ENCODE data around the gene NOTCH1. TPM values are rescaled to one million over a fixed set of nuclear protein-coding genes. Genes with fewer than 3 reads are reported as not detected.
A peak's percentile ranks its signal among the peaks of the same experiment; 100 is the strongest.

Gene NOTCH1
- 25.8 and 28.5 TPM in 2 replicates for total RNA-seq (2014; rRNA removed; shearing (Covaris generic))

GRCh38 chr9:136545965-136546696 lies at the start of gene NOTCH1:
Gene NOTCH1 (minus strand): TSS chr9:136546048. CDS start chr9:136545786, 262 bp downstream.
- Histone ChIP-seq H3K27ac (peak within 1 kb of the TSS; percentile 37), H3K4me1 (peaks cover 20% of the 10 kb centered on the region; the same call in 1 of the 2 replicates), H3K4me3 (peak within 1 kb of the TSS; percentile 81), H3K36me3 (peaks cover 4% of the 10 kb centered on the region; the same call in 1 of the 2 replicates), H3K27me3 (peaks cover 42% of the 10 kb centered on the region), H3K9me3 (replicated peaks) (no peaks in the 10 kb centered on the region)
- DNase-seq: peak; percentile 84 to 88

- H3K4me3 ChIP-seq: no peak overlapping the region
- H3K27ac ChIP-seq: no peak overlapping the region
- peaks cover 35% of the 10 kb centered on the region for H3K4me1 ChIP-seq
- no peak for DNase-seq
- no peaks in the 10 kb centered on the region for H3K36me3 ChIP-seq
- H3K27me3 ChIP-seq: peaks cover 42% of the 10 kb centered on the region
- no peaks in the 10 kb centered on the region for H3K9me3 ChIP-seq (replicated peaks)
Observed at GRCh38 chr9:136594492-136594891, 48.6 kb upstream of the NOTCH1 start.

GRCh38 chr9:136593581-136593980 lies 47.7 kb upstream of the NOTCH1 start:
- H3K9me3 ChIP-seq (replicated peaks): no peaks in the 10 kb centered on the region
- no peak overlapping the region for H3K27ac ChIP-seq
- peaks cover 38% of the 10 kb centered on the region for H3K27me3 ChIP-seq
- DNase-seq: no peak
- no peak overlapping the region for H3K4me3 ChIP-seq
- H3K36me3 ChIP-seq: no peaks in the 10 kb centered on the region
- H3K4me1 ChIP-seq: peaks cover 34% of the 10 kb centered on the region

GRCh38 chr9:136592666-136593065 lies 46.8 kb upstream of the NOTCH1 start:
- no peak for DNase-seq
- Histone ChIP-seq H3K27me3 (peaks cover 38% of the 10 kb centered on the region), H3K4me3 (no peak overlapping the region), H3K4me1 (peaks cover 41% of the 10 kb centered on the region), H3K27ac (no peak overlapping the region), H3K9me3 (replicated peaks) (no peaks in the 10 kb centered on the region), H3K36me3 (no peaks in the 10 kb centered on the region)

- DNase-seq: peak in 1 of 2 experiments; percentile 48
- no peak overlapping the region for H3K4me3 ChIP-seq
- no peak overlapping the region for H3K27ac ChIP-seq
- no peaks in the 10 kb centered on the region for H3K36me3 ChIP-seq
- H3K27me3 ChIP-seq: peaks cover 36% of the 10 kb centered on the region
- H3K9me3 ChIP-seq (replicated peaks): no peaks in the 10 kb centered on the region
- H3K4me1 ChIP-seq: peaks cover 36% of the 10 kb centered on the region
Observed at GRCh38 chr9:136590821-136591752, 45.2 kb upstream of the NOTCH1 start.

GRCh38 chr9:136589766-136590763 lies 44.2 kb upstream of the NOTCH1 start:
- Histone ChIP-seq H3K27me3 (peaks cover 37% of the 10 kb centered on the region), H3K4me3 (no peak overlapping the region), H3K36me3 (no peaks in the 10 kb centered on the region), H3K27ac (no peak overlapping the region), H3K4me1 (peaks cover 36% of the 10 kb centered on the region), H3K9me3 (replicated peaks) (no peaks in the 10 kb centered on the region)
- no peak for DNase-seq

- peak in 1 of 2 experiments; percentile 59 for DNase-seq
- no peak overlapping the region for H3K27ac ChIP-seq
- H3K27me3 ChIP-seq: peaks cover 39% of the 10 kb centered on the region
- H3K9me3 ChIP-seq (replicated peaks): no peaks in the 10 kb centered on the region
- H3K4me3 ChIP-seq: no peak overlapping the region
- H3K4me1 ChIP-seq: peaks cover 36% of the 10 kb centered on the region
- H3K36me3 ChIP-seq: no peaks in the 10 kb centered on the region
Observed at GRCh38 chr9:136588663-136589464, 43.0 kb upstream of the NOTCH1 start.

GRCh38 chr9:136587944-136588662 lies 42.3 kb upstream of the NOTCH1 start:
- H3K4me1 ChIP-seq: peaks cover 36% of the 10 kb centered on the region
- H3K36me3 ChIP-seq: no peaks in the 10 kb centered on the region
- H3K4me3 ChIP-seq: no peak overlapping the region
- DNase-seq: no peak
- H3K9me3 ChIP-seq (replicated peaks): no peaks in the 10 kb centered on the region
- no peak overlapping the region for H3K27ac ChIP-seq
- H3K27me3 ChIP-seq: peaks cover 38% of the 10 kb centered on the region

- Histone ChIP-seq H3K27ac (no peak overlapping the region), H3K27me3 (peaks cover 38% of the 10 kb centered on the region), H3K4me1 (peaks cover 36% of the 10 kb centered on the region), H3K9me3 (replicated peaks) (no peaks in the 10 kb centered on the region), H3K4me3 (0 out of 2 replicates have a peak overlapping the region, but pooled peaks have one; percentile 8), H3K36me3 (no peaks in the 10 kb centered on the region)
- peak; percentile 78 to 81 for DNase-seq
Observed at GRCh38 chr9:136587145-136587943, 41.5 kb upstream of the NOTCH1 start.

GRCh38 chr9:136586391-136586953 lies 40.6 kb upstream of the NOTCH1 start:
- Histone ChIP-seq H3K9me3 (replicated peaks) (no peaks in the 10 kb centered on the region), H3K27ac (no peak overlapping the region), H3K36me3 (no peaks in the 10 kb centered on the region), H3K27me3 (peaks cover 35% of the 10 kb centered on the region), H3K4me3 (no peak overlapping the region), H3K4me1 (peaks cover 36% of the 10 kb centered on the region)
- no peak for DNase-seq

- DNase-seq: no peak
- H3K4me3 ChIP-seq: no peak overlapping the region
- H3K4me1 ChIP-seq: peaks cover 27% of the 10 kb centered on the region
- no peaks in the 10 kb centered on the region for H3K36me3 ChIP-seq
- no peak overlapping the region for H3K27ac ChIP-seq
- peaks cover 35% of the 10 kb centered on the region for H3K27me3 ChIP-seq
- H3K9me3 ChIP-seq (replicated peaks): no peaks in the 10 kb centered on the region
Observed at GRCh38 chr9:136585531-136586120, 39.8 kb upstream of the NOTCH1 start.

GRCh38 chr9:136584934-136585333 lies 39.1 kb upstream of the NOTCH1 start:
- Histone ChIP-seq H3K36me3 (no peaks in the 10 kb centered on the region), H3K4me3 (no peak overlapping the region), H3K27ac (no peak overlapping the region), H3K27me3 (peaks cover 35% of the 10 kb centered on the region), H3K4me1 (peaks cover 23% of the 10 kb centered on the region), H3K9me3 (replicated peaks) (no peaks in the 10 kb centered on the region)
- DNase-seq: no peak

All from SJCRH30 (cell line).